ENCODE data around the gene PHRF1. TPM values are rescaled to one million over a fixed set of nuclear protein-coding genes. Genes with fewer than 3 reads are reported as not detected.

PHRF1 gene
- total and polyA plus RNA-seq, 9 of the 15 experiments (the other 6 are each of a cell fraction or from before 2014, with no cell fraction given) = 0.07 to 37.2 (median 7.7) TPM

- TF ChIP-seq ZBTB49 (CRISPR knock-in tag; IDR thresholded peaks at IDR 0.05; ENCODE audit: borderline replicate concordance) (no peak), MTF1 (CRISPR knock-in tag; IDR thresholded peaks at IDR 0.05; ENCODE audit: borderline replicate concordance) (no peak), SRSF1 (IDR thresholded peaks at IDR 0.05; ENCODE audit: low read depth, low read length) (no peak), CREBBP (IDR thresholded peaks at IDR 0.05; ENCODE audit: low read depth, low read length) (no peak), XRCC4 (IDR thresholded peaks at IDR 0.05; ENCODE audit: extremely low read depth, insufficient read depth, insufficient read length) (no peak), NCOA1 (IDR thresholded peaks at IDR 0.05; ENCODE audit: low read depth) (peak; percentile 83), SRSF9 (IDR thresholded peaks at IDR 0.05; ENCODE audit: borderline replicate concordance, low read depth, low read length) (no peak), MCM7 (IDR thresholded peaks at IDR 0.05) (no peak), DPF2 (IDR thresholded peaks at IDR 0.05) (no peak), SRF (CRISPR knock-in tag; IDR thresholded peaks at IDR 0.05) (no peak), BRCA1 (IDR thresholded peaks at IDR 0.05) (no peak), BRCA1 (CRISPR knock-in tag; IDR thresholded peaks at IDR 0.05) (no peak), NEUROD1 (IDR thresholded peaks at IDR 0.05; ENCODE audit: borderline replicate concordance, low read depth, low read length, partially characterized antibody) (peak; percentile 55), SREBF1 (IDR thresholded peaks at IDR 0.05; ENCODE audit: borderline replicate concordance, low read depth, low read length) (peak; percentile 96), BDP1 (IDR thresholded peaks at IDR 0.05; ENCODE audit: insufficient read depth, insufficient read length) (no peak), TRIM28 (IDR thresholded peaks at IDR 0.05) (peak; percentile 61), ZNF12 (CRISPR knock-in tag; IDR thresholded peaks at IDR 0.05) (no peak), SIX5 (IDR thresholded peaks at IDR 0.05; ENCODE audit: borderline replicate concordance in 1 of 2, insufficient read depth in 1 of 2, low read depth in 1 of 2, low read length in 2 of 2) (peak; percentile 33 to 45; a peak in 2 of 4 replicates)
- TF ChIP-seq, protein P1, sequence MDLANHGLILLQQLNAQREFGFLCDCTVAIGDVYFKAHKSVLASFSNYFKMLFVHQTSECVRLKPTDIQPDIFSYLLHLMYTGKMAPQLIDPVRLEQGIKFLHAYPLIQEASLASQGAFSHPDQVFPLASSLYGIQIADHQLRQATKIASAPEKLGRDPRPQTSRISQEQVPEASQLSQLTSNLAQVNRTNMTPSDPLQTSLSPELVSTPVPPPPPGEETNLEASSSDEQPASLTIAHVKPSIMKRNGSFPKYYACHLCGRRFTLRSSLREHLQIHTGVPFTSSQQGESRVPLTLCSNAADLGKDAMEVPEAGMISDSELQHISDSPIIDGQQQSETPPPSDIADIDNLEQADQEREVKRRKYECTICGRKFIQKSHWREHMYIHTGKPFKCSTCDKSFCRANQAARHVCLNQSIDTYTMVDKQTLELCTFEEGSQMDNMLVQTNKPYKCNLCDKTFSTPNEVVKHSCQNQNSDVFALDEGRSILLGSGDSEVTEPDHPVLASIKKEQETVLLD (IDR thresholded peaks at IDR 0.05) = no peak
- TF ChIP-seq, protein P2, sequence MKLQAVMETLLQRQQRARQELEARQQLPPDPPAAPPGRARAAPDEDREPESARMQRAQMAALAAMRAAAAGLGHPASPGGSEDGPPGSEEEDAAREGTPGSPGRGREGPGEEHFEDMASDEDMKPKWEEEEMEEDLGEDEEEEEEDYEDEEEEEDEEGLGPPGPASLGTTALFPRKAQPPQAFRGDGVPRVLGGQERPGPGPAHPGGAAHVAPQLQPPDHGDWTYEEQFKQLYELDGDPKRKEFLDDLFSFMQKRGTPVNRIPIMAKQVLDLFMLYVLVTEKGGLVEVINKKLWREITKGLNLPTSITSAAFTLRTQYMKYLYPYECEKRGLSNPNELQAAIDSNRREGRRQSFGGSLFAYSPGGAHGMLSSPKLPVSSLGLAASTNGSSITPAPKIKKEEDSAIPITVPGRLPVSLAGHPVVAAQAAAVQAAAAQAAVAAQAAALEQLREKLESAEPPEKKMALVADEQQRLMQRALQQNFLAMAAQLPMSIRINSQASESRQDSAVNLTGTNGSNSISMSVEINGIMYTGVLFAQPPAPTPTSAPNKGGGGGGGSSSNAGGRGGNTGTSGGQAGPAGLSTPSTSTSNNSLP (IDR thresholded peaks at IDR 0.05; ENCODE audit: borderline replicate concordance, low read depth, low read length) = no peak
Measured at GRCh38 chr11:575996-576768, at the start of gene PHRF1 (continued).

All from K562 (cell line).